ENCODE data around the gene RS1. TPM values are rescaled to one million over a fixed set of nuclear protein-coding genes. Genes with fewer than 3 reads are reported as not detected.
A peak's percentile ranks its signal among the peaks of the same experiment; 100 is the strongest.

The RS1 gene
- total RNA-seq, 1 donor: not detected

DNA sequence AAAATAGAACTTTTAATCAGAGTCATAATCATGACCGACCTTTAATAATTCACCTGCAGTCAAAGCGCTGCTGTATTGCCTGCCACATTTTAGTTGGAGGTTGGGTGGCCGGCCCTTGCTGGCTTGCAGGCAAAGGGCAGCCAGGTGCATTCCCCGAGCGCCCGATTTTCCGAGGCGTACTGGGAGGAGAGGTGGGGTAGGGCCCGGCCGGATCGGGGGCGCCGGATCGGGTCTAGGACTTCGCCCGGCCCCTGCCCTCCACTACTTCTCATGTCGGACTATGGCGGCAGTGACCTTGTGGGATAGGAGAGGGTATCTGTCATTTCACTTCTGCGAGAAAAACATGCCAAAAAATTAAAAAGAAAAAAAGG lies 2.5 kb upstream of the RS1 start:
- peak overlapping the region; percentile 64 for H3K4me3 ChIP-seq (ENCODE audit: low read depth, low read length)
- DNase-seq (ENCODE audit: low read depth): no peak
- TF ChIP-seq, protein P1, sequence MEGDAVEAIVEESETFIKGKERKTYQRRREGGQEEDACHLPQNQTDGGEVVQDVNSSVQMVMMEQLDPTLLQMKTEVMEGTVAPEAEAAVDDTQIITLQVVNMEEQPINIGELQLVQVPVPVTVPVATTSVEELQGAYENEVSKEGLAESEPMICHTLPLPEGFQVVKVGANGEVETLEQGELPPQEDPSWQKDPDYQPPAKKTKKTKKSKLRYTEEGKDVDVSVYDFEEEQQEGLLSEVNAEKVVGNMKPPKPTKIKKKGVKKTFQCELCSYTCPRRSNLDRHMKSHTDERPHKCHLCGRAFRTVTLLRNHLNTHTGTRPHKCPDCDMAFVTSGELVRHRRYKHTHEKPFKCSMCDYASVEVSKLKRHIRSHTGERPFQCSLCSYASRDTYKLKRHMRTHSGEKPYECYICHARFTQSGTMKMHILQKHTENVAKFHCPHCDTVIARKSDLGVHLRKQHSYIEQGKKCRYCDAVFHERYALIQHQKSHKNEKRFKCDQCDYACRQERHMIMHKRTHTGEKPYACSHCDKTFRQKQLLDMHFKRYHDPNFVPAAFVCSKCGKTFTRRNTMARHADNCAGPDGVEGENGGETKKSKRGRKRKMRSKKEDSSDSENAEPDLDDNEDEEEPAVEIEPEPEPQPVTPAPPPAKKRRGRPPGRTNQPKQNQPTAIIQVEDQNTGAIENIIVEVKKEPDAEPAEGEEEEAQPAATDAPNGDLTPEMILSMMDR (IDR thresholded peaks at IDR 0.05; ENCODE audit: insufficient read depth, low read depth, low read length): no peak

- DNase-seq (ENCODE audit: low read depth): no peak
- no peak overlapping the region for H3K4me3 ChIP-seq (ENCODE audit: low read depth, low read length)
- TF ChIP-seq, protein P1 (IDR thresholded peaks at IDR 0.05; ENCODE audit: insufficient read depth, low read depth, low read length): no peak
These were observed 3.7 kb downstream of the RS1 start for GRCh38 chrX:18668071-18668835.

GRCh38 chrX:18666614-18667013 lies 5.3 kb downstream of the RS1 start:
- no peak for DNase-seq (ENCODE audit: low read depth)
- TF ChIP-seq, protein P1 (IDR thresholded peaks at IDR 0.05; ENCODE audit: insufficient read depth, low read depth, low read length): no peak
- no peak overlapping the region for H3K4me3 ChIP-seq (ENCODE audit: low read depth, low read length)

DNA sequence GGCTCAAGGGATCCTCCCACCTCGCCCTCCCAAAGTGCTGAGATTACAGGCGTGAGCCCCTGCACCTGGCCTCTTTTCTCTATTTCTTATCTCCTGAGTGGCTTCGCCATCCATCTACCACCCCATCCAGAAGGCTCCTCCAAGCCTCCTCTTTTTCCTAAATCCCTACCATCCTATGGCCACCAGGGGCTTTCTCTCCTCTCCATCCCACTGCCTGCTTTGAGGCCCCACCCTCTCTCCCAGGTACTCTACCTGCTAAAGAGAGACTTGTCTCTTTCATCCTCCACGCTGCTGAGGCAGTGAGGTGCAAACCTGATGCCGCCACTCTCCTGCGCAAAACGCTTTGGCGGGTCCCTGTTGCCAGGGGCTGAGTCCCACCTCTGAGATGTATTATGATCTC lies 7.0 kb downstream of the RS1 start:
- DNase-seq (ENCODE audit: low read depth): no peak
- no peak overlapping the region for H3K4me3 ChIP-seq (ENCODE audit: low read depth, low read length)
- TF ChIP-seq, protein P1 (IDR thresholded peaks at IDR 0.05; ENCODE audit: insufficient read depth, low read depth, low read length): no peak

DNA sequence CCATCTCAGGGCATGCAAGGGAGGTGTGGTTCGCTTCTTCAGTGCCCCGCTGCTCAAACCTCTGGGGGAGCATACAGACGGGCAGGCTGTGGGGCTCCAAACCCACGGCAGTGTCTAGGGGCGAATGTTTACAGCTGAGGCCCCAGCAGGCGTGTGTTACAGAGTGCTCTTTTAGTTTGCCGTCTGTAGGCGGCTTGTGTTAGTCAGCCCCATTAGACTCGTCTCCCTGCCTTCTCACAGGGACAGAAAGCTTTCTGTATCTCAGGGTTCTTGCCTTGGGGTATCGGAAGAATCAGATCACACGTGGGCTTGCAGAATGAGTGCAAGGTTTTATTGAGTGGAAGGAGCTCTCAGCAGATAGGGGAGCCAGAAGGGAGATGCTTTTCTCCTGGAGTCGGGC lies 10.6 kb downstream of the RS1 start:
- no peak for DNase-seq (ENCODE audit: low read depth)

GRCh38 chrX:18654875-18655836 lies 16.8 kb downstream of the RS1 start:
- no peak overlapping the region for H3K4me3 ChIP-seq (ENCODE audit: low read depth, low read length)
- peak; percentile 41 for DNase-seq (ENCODE audit: low read depth)
- TF ChIP-seq, protein P1 (IDR thresholded peaks at IDR 0.05; ENCODE audit: insufficient read depth, low read depth, low read length): no peak

More for the DNA sequence above, 10.6 kb downstream of the RS1 start:
- H3K4me3 ChIP-seq (ENCODE audit: low read depth, low read length): no peak overlapping the region
- TF ChIP-seq, protein P1 (IDR thresholded peaks at IDR 0.05; ENCODE audit: insufficient read depth, low read depth, low read length): no peak

Measured in fibroblast of villous mesenchyme (primary cell).